K562 (cell line): ENCODE results near the gene ZNF557. TPM values are rescaled to one million over a fixed set of nuclear protein-coding genes. Genes with fewer than 3 reads are reported as not detected.

Experiments used
- CREM ChIP-seq: IDR thresholded peaks from 2 replicates; pipeline ENCODE4 v1.6.1; 2014; ENCODE audit warnings: antibody characterized with exemption, low read depth
- CXXC5 ChIP-seq: fragments of 250-450 bp; sonication (Bioruptor Pico); IDR thresholded peaks from 2 replicates; pipeline ENCODE4 v1.8.0; 2022; ENCODE audit warnings: inconsistent platforms, mild to moderate bottlenecking, moderate library complexity
- E2F8 ChIP-seq: fragments of 450-650 bp; IDR thresholded peaks from 2 replicates; pipeline ENCODE4 v1.7.1; 2018; ENCODE audit warnings: mild to moderate bottlenecking, low read depth; ENCODE audit not compliant: partially characterized antibody
- MXI1 ChIP-seq: IDR thresholded peaks from 2 replicates; pipeline ENCODE4 v1.6.1; 2011; ENCODE audit warnings: low read depth, mild to moderate bottlenecking, improper control_type of control experiment, low read length
- NCOA6 ChIP-seq: fragments of 450-650 bp; IDR thresholded peaks from 2 replicates; pipeline ENCODE4 v1.6.1; 2017; ENCODE audit warnings: mild to moderate bottlenecking
- NR2F6 ChIP-seq: fragments of 450-650 bp; formaldehyde crosslinking; IDR thresholded peaks from 2 replicates; pipeline ENCODE4 v1.4.0; 2020; ENCODE audit warnings: mild to moderate bottlenecking
- RNF219 ChIP-seq: fragments of 250-450 bp; sonication (Bioruptor Pico); IDR thresholded peaks from 2 replicates; pipeline ENCODE4 v1.5.0; 2022; ENCODE audit warnings: mild to moderate bottlenecking
- SRF ChIP-seq, 2 experiments: fragments of 250-450, 450-650 bp in 1 of 2; sonication (Bioruptor Pico) in 1 of 2; sonication (generic) in 1 of 2; formaldehyde crosslinking; IDR thresholded peaks; 2 replicates each; pipeline versions ENCODE4 v1.5.0 to v1.5.1; 2020 to 2022; ENCODE audit warnings: mild to moderate bottlenecking in 1 of 2, missing genetic modification reagents in 1 of 2
- TBP ChIP-seq: optimal IDR thresholded peaks from 2 replicates; pipeline ENCODE3; 2011; ENCODE audit warnings: low read depth, low read length, improper control_type of control experiment
- ZNF121 ChIP-seq: sonication (generic); formaldehyde crosslinking; conservative IDR thresholded peaks from 2 replicates; pipeline ENCODE4 v1.8.0; 2022; ENCODE audit warnings: missing genetic modification reagents
- ZNF140 ChIP-seq: fragments of 250-450 bp; sonication (Bioruptor Pico); IDR thresholded peaks from 2 replicates; pipeline ENCODE4 v1.8.0; 2021; ENCODE audit warnings: moderate library complexity, mild to moderate bottlenecking, inconsistent platforms
- ZNF232 ChIP-seq: sonication (generic); formaldehyde crosslinking; IDR thresholded peaks from 2 replicates; pipeline ENCODE4 v1.8.0; 2022; ENCODE audit warnings: mild to moderate bottlenecking, missing genetic modification reagents
- ZSCAN29 ChIP-seq: fragments of 450-650 bp; IDR thresholded peaks from 2 replicates; pipeline ENCODE4 v1.6.1; 2017
- polyA plus RNA-seq, 8 experiments: library from polyadenylated mRNA; depleted of rRNA in 4 of 8; stranded (reverse) in 5 of 8; unstranded in 3 of 8; fragments of >200 nt; fragmentation: Nextera tagmentation in 2 of 8; fragmentation: Illumina TruSeq in 1 of 8; extraction: Ambion mirVana in 2 of 8; extraction: Trizol in 1 of 8; gene quantifications; 2 replicates each; pipeline versions ENCODE4 v1.2.1 to v1.2.3, GENCODE V29; 2011 to 2014; ENCODE audit warnings: inconsistent platforms in 1 of 8, missing spikeins in 1 of 8
- total RNA-seq, 7 experiments: library from RNA; depleted of rRNA in 6 of 7; stranded (reverse); fragments of >200 nt in 6 of 7; fragmentation: Illumina TruSeq in 2 of 7; extraction: Trizol in 2 of 7; gene quantifications; 2 replicates each; pipeline versions ENCODE4 v1.2.1 to v1.2.3, GENCODE V29; 2011 to 2021; ENCODE audit warnings: low replicate concordance in 1 of 7
- TF ChIP-seq, protein P1 (sequence below): fragments of 200-400 bp; formaldehyde crosslinking; IDR thresholded peaks from 2 replicates; pipeline ENCODE4 v1.6.1; 2017; ENCODE audit warnings: mild to moderate bottlenecking, low read depth, low read length, moderate library complexity
- TF ChIP-seq, protein P2 (sequence below): sonication (generic); formaldehyde crosslinking; IDR thresholded peaks from 2 replicates; pipeline ENCODE4 v1.8.0; 2022; ENCODE audit warnings: mild to moderate bottlenecking, missing genetic modification reagents
- TF ChIP-seq, protein P3 (sequence below): fragments of 250-450 bp; sonication (Bioruptor Pico); IDR thresholded peaks from 2 replicates; pipeline ENCODE4 v1.9.0; 2021; ENCODE audit warnings: mild to moderate bottlenecking, inconsistent platforms

ZNF557 gene
- total and polyA plus RNA-seq, 9 of the 15 experiments (the other 6 are each of a cell fraction or from before 2014, with no cell fraction given) = 2.2 to 6.6 (median 4.4) TPM

- TF ChIP-seq MXI1 = 0 out of 2 replicates have a peak, but pooled peaks have one; percentile 60
- no peak for TF ChIP-seq NCOA6
- TF ChIP-seq TBP = peak; percentile 51
- no peak for TF ChIP-seq NR2F6 (CRISPR knock-in tag)
- peak; percentile 35 for TF ChIP-seq CREM
- TF ChIP-seq, protein P1, sequence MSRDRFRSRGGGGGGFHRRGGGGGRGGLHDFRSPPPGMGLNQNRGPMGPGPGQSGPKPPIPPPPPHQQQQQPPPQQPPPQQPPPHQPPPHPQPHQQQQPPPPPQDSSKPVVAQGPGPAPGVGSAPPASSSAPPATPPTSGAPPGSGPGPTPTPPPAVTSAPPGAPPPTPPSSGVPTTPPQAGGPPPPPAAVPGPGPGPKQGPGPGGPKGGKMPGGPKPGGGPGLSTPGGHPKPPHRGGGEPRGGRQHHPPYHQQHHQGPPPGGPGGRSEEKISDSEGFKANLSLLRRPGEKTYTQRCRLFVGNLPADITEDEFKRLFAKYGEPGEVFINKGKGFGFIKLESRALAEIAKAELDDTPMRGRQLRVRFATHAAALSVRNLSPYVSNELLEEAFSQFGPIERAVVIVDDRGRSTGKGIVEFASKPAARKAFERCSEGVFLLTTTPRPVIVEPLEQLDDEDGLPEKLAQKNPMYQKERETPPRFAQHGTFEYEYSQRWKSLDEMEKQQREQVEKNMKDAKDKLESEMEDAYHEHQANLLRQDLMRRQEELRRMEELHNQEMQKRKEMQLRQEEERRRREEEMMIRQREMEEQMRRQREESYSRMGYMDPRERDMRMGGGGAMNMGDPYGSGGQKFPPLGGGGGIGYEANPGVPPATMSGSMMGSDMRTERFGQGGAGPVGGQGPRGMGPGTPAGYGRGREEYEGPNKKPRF = no peak
- TF ChIP-seq, protein P2, sequence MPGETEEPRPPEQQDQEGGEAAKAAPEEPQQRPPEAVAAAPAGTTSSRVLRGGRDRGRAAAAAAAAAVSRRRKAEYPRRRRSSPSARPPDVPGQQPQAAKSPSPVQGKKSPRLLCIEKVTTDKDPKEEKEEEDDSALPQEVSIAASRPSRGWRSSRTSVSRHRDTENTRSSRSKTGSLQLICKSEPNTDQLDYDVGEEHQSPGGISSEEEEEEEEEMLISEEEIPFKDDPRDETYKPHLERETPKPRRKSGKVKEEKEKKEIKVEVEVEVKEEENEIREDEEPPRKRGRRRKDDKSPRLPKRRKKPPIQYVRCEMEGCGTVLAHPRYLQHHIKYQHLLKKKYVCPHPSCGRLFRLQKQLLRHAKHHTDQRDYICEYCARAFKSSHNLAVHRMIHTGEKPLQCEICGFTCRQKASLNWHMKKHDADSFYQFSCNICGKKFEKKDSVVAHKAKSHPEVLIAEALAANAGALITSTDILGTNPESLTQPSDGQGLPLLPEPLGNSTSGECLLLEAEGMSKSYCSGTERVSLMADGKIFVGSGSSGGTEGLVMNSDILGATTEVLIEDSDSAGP (CRISPR knock-in tag) = no peak
- no peak for TF ChIP-seq SRF (CRISPR knock-in tag; IDR thresholded peaks at IDR 0.05)
- TF ChIP-seq ZNF121 (CRISPR knock-in tag) = no peak
- no peak for TF ChIP-seq ZSCAN29
- TF ChIP-seq E2F8 = peak; percentile 96
- TF ChIP-seq ZNF232 (CRISPR knock-in tag) = no peak
- peak; percentile 51 for TF ChIP-seq CXXC5 (CRISPR knock-in tag)
- TF ChIP-seq RNF219 (CRISPR knock-in tag) = no peak
- TF ChIP-seq, protein P3, sequence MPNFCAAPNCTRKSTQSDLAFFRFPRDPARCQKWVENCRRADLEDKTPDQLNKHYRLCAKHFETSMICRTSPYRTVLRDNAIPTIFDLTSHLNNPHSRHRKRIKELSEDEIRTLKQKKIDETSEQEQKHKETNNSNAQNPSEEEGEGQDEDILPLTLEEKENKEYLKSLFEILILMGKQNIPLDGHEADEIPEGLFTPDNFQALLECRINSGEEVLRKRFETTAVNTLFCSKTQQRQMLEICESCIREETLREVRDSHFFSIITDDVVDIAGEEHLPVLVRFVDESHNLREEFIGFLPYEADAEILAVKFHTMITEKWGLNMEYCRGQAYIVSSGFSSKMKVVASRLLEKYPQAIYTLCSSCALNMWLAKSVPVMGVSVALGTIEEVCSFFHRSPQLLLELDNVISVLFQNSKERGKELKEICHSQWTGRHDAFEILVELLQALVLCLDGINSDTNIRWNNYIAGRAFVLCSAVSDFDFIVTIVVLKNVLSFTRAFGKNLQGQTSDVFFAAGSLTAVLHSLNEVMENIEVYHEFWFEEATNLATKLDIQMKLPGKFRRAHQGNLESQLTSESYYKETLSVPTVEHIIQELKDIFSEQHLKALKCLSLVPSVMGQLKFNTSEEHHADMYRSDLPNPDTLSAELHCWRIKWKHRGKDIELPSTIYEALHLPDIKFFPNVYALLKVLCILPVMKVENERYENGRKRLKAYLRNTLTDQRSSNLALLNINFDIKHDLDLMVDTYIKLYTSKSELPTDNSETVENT (CRISPR knock-in tag) = no peak; the same call in 1 of the 2 replicates
- no peak for TF ChIP-seq ZNF140 (CRISPR knock-in tag)
Observed at GRCh38 chr19:7069042-7069903, at the start of gene ZNF557 (continued).
